Osteoblast (primary cell): ENCODE results near the gene PHF21A. TPM values are rescaled to one million over a fixed set of nuclear protein-coding genes. Genes with fewer than 3 reads are reported as not detected.

Experiments
- DNase-seq: peaks from one replicate; pipeline ENCODE4 v3.0.0; 2011; ENCODE audit warnings: low spot score, mixed read lengths; ENCODE audit not compliant: insufficient read length; ENCODE audit errors: missing footprints
- H2AFZ ChIP-seq: 2 replicates; pipeline ENCODE4 v1.6.0; 2011; ENCODE audit warnings: mild to moderate bottlenecking, low read length
- H3K27ac ChIP-seq: 2 replicates; pipeline ENCODE4 v1.5.1; 2011; ENCODE audit warnings: mild to moderate bottlenecking, low read depth, low read length, moderate library complexity
- H3K27me3 ChIP-seq: 2 replicates; pipeline ENCODE4 v1.6.0; 2012; ENCODE audit warnings: mild to moderate bottlenecking, control low read depth, inconsistent platforms, low read length, moderate library complexity; ENCODE audit not compliant: insufficient read depth
- H3K36me3 ChIP-seq: 2 replicates; pipeline ENCODE4 v1.5.1; 2011; ENCODE audit warnings: mild to moderate bottlenecking, low read length, control low read depth, moderate library complexity; ENCODE audit not compliant: insufficient read depth
- H3K4me1 ChIP-seq: 2 replicates; pipeline ENCODE4 v1.5.1; 2011; ENCODE audit warnings: mild to moderate bottlenecking, low read length, control low read depth, moderate library complexity; ENCODE audit not compliant: insufficient read depth
- H3K4me2 ChIP-seq: 2 replicates; pipeline ENCODE4 v1.6.0; 2011; ENCODE audit warnings: mild to moderate bottlenecking, low read length; ENCODE audit not compliant: insufficient read depth
- H3K4me3 ChIP-seq: fragments of 200-600 bp; sonication (generic); 3 replicates; pipeline ENCODE4 v1.5.1; 2012; ENCODE audit warnings: mild to moderate bottlenecking, low read length, inconsistent platforms; ENCODE audit not compliant: insufficient read depth
- H3K79me2 ChIP-seq: 2 replicates; pipeline ENCODE4 v1.6.0; 2012; ENCODE audit warnings: mild to moderate bottlenecking, low read length, control low read depth, inconsistent platforms; ENCODE audit not compliant: insufficient read depth
- H3K9me3 ChIP-seq: 2 replicates; pipeline ENCODE4 v1.5.1; 2011; ENCODE audit warnings: low read depth, low read length, control low read depth
- H4K20me1 ChIP-seq: 2 replicates; pipeline ENCODE4 v1.6.0; 2012; ENCODE audit warnings: mild to moderate bottlenecking, low read length, control low read depth; ENCODE audit not compliant: insufficient read depth
- total RNA-seq: library from RNA; depleted of rRNA; stranded (reverse); fragments of >200 nt; gene quantifications from 2 replicates; pipeline ENCODE4 v1.2.3, GENCODE V29; 2012
- TF ChIP-seq, protein P1 (sequence below): IDR thresholded peaks from 2 replicates; pipeline ENCODE4 v1.5.1; 2011; ENCODE audit warnings: mild to moderate bottlenecking, low read depth, low read length, moderate library complexity; ENCODE audit errors: extremely low read depth

Gene PHF21A
- total RNA-seq, 1 donor = 26.4 TPM

DNA sequence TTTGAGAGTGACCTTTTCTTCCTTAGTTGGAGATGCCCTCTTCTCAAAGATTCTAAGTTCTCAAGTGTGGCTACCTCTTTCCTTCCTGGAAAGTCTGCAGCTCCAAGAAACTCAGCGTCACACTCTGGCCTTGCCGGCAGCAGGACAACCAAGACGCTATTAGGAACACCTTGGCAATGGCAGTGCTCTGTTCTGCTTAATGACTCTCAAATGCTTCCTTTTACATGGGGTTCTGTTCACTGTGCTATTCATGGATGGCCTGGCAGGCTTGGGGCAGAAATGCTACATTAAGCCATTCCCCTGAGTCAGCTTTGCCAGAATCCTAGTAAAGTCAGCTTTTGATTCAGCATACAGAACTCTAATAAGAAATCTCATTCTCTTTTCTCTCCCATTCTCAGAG, 172.9 kb downstream of the PHF21A start:
- no peaks in the 10 kb centered on the region for H3K79me2 ChIP-seq
- H3K4me3 ChIP-seq = no peak overlapping the region
- H3K27me3 ChIP-seq = no peaks in the 10 kb centered on the region
- H3K27ac ChIP-seq = no peak overlapping the region
- peaks cover 40% of the 10 kb centered on the region for H3K36me3 ChIP-seq
- H4K20me1 ChIP-seq = no peaks in the 10 kb centered on the region
- no peak for DNase-seq
- no peaks in the 10 kb centered on the region for H3K4me1 ChIP-seq
- H3K4me2 ChIP-seq = no peak overlapping the region
- no peaks in the 10 kb centered on the region for H3K9me3 ChIP-seq
- H2AFZ ChIP-seq = no peak overlapping the region
- TF ChIP-seq, protein P1, sequence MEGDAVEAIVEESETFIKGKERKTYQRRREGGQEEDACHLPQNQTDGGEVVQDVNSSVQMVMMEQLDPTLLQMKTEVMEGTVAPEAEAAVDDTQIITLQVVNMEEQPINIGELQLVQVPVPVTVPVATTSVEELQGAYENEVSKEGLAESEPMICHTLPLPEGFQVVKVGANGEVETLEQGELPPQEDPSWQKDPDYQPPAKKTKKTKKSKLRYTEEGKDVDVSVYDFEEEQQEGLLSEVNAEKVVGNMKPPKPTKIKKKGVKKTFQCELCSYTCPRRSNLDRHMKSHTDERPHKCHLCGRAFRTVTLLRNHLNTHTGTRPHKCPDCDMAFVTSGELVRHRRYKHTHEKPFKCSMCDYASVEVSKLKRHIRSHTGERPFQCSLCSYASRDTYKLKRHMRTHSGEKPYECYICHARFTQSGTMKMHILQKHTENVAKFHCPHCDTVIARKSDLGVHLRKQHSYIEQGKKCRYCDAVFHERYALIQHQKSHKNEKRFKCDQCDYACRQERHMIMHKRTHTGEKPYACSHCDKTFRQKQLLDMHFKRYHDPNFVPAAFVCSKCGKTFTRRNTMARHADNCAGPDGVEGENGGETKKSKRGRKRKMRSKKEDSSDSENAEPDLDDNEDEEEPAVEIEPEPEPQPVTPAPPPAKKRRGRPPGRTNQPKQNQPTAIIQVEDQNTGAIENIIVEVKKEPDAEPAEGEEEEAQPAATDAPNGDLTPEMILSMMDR = no peak

GRCh38 chr11:45947885-45948284, 173.4 kb downstream of the PHF21A start:
- Histone ChIP-seq H3K4me2 (no peak overlapping the region), H3K27me3 (no peaks in the 10 kb centered on the region), H4K20me1 (no peaks in the 10 kb centered on the region), H3K36me3 (peaks cover 40% of the 10 kb centered on the region), H3K4me3 (no peak overlapping the region), H3K4me1 (no peaks in the 10 kb centered on the region), H3K9me3 (no peaks in the 10 kb centered on the region), H2AFZ (no peak overlapping the region), H3K27ac (no peak overlapping the region), H3K79me2 (no peaks in the 10 kb centered on the region)
- DNase-seq = no peak
- TF ChIP-seq, protein P1 = no peak

DNA sequence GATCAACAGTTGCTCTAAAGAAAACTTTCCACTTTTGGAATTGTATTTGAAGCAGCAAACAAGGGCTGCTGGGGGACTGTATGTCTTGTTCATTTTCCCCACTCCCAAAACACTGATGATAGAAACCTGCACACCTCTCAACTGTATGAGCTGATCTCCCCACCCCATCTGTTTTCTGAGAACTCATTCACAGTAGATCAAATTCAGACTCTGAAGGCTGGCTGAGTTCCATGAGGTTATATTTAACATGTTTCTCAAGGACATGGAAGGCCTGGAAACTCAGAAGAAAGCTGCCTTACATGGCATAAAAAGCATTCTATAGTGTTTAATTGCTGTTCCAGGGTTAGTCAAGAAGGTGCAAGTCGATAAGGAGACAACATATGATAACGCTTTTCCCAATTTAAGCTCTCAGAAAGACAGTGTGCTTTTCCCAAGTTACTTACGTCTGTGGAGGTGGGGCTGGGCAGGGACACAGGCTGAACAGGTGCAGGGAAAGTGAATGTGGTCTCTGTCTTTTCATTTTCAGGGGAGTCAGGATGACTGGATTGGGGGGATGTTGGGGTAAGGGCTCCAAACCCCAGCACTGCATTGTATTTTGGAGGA, 175.8 kb downstream of the PHF21A start:
- H2AFZ ChIP-seq = no peak overlapping the region
- no peak overlapping the region for H3K27ac ChIP-seq
- H3K36me3 ChIP-seq = peaks cover 50% of the 10 kb centered on the region
- H3K4me1 ChIP-seq = no peaks in the 10 kb centered on the region
- H4K20me1 ChIP-seq = no peaks in the 10 kb centered on the region
- no peak overlapping the region for H3K4me3 ChIP-seq
- no peaks in the 10 kb centered on the region for H3K9me3 ChIP-seq
- TF ChIP-seq, protein P1 = no peak
- H3K4me2 ChIP-seq = no peak overlapping the region
- no peaks in the 10 kb centered on the region for H3K79me2 ChIP-seq
- no peaks in the 10 kb centered on the region for H3K27me3 ChIP-seq
- DNase-seq = no peak

GRCh38 chr11:45942381-45942780, 178.9 kb downstream of the PHF21A start:
- H3K27me3 ChIP-seq = no peaks in the 10 kb centered on the region
- no peak overlapping the region for H3K27ac ChIP-seq
- H3K36me3 ChIP-seq = peaks cover 40% of the 10 kb centered on the region
- H3K79me2 ChIP-seq = no peaks in the 10 kb centered on the region
- DNase-seq = no peak
- H3K4me1 ChIP-seq = no peaks in the 10 kb centered on the region
- H4K20me1 ChIP-seq = peaks cover 3% of the 10 kb centered on the region
- no peak overlapping the region for H3K4me3 ChIP-seq
- TF ChIP-seq, protein P1 = no peak
- no peak overlapping the region for H2AFZ ChIP-seq
- H3K9me3 ChIP-seq = no peaks in the 10 kb centered on the region
- no peak overlapping the region for H3K4me2 ChIP-seq
